Thyroid gland (tissue), 4 donors: ENCODE data around the gene CDC27. TPM values are rescaled to one million over a fixed set of nuclear protein-coding genes. Genes with fewer than 3 reads are reported as not detected.

ENCODE experiments used
- DNase-seq, 2 donors: peaks; one replicate each; pipeline ENCODE4 v3.0.0-alpha.2; 2019
- H3K27ac ChIP-seq, 3 donors: fragments of 200-600 bp; sonication (generic); 1 replicate in 2 of 3; 2 replicates in 1 of 3; pipeline ENCODE4 v1.5.1; 2016 to 2019; ENCODE audit warnings: mild to moderate bottlenecking in 1 of 3, moderate library complexity in 1 of 3
- H3K27me3 ChIP-seq: fragments of 200-600 bp; sonication (generic); one replicate; pipeline ENCODE4 v1.5.1; 2019
- H3K36me3 ChIP-seq, 2 donors: fragments of 200-600 bp; sonication (generic); one replicate each; pipeline ENCODE4 v1.5.1; 2016 to 2019
- H3K4me1 ChIP-seq, 2 donors: fragments of 200-600 bp; sonication (generic); one replicate each; pipeline ENCODE4 v1.5.1; 2017 to 2019
- H3K4me3 ChIP-seq, 3 donors: fragments of 200-600 bp; sonication (generic); replicated peaks in 1 of 3; 1 replicate in 2 of 3; 2 replicates in 1 of 3; pipeline ENCODE4 v1.5.1; 2016; ENCODE audit warnings: mild to moderate bottlenecking in 1 of 3
- H3K9me3 ChIP-seq: fragments of 200-600 bp; sonication (generic); one replicate; pipeline ENCODE4 v1.5.1; 2017
- POLR2A ChIP-seq, 2 donors: fragments of 450-650 bp; IDR thresholded peaks; one replicate each; pipeline ENCODE4 v1.6.1; 2017; ENCODE audit warnings: antibody characterized with exemption in 2 of 2, mild to moderate bottlenecking in 2 of 2, moderate library complexity in 1 of 2
- WGBS, 2 donors: methylation state at CpG; one replicate each; pipeline ENCODE4 v1.1.5; 2017; 5-methylcytosine and 5-hydroxymethylcytosine counted together
- intact Hi-C: fragments of 100-400 bp; cut with DNase I; formaldehyde crosslinking; loops from one replicate; pipeline ENCODE4 v1.15.1; 2023
- total RNA-seq, 4 donors: library from RNA; depleted of rRNA; stranded (reverse); fragments of >200 nt; gene quantifications; one replicate each; pipeline ENCODE4 v1.2.3, GENCODE V29; 2016
- TF ChIP-seq, protein P1 (sequence below), 6 experiments: fragments of 200-600 bp in 3 of 6; fragments of 450-650 bp in 3 of 6; sonication (generic) in 3 of 6; IDR thresholded peaks; one replicate each; pipeline ENCODE4 v1.5.1; 2016 to 2019; ENCODE audit warnings: antibody characterized with exemption in 6 of 6, mild to moderate bottlenecking in 2 of 6, inconsistent platforms in 1 of 6, moderate library complexity in 1 of 6

CDC27 gene
- total RNA-seq, 4 donors from 2014 or later: 124 to 195 (median 181) TPM

DNA sequence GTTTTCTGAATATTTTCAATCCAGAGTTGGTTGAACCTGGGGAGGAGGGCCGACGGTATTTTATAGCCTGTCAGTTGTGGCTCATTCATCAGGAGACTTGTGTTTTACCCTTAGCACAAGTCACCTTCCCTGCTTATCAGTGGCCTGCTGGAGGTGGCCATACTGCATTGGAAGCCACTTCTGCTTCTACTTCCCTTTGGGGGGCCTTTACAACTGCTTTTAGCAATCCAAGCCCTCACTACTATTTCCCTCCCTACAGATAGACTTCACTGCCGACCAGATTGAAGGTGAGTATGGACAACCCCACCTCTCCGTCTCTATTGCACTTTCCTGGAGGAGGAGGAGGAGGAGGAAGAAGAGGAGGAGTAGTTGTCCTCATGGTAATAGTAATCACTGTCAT lies 24.4 kb upstream of the CDC27 start:
- Histone ChIP-seq H3K4me3 (no peak overlapping the region), H3K27ac (no peak overlapping the region), H3K9me3 (no peaks in the 10 kb centered on the region), H3K36me3 (no peaks in the 10 kb centered on the region), H3K4me1 (peaks cover 13 to 36% of the 10 kb centered on the region in 2 donors), H3K27me3 (no peaks in the 10 kb centered on the region)
- WGBS, 2 donors: 86 to 90% methylated on average over 4 of the region's 4 CpGs
- DNase-seq: no peak
- TF ChIP-seq, protein P1, sequence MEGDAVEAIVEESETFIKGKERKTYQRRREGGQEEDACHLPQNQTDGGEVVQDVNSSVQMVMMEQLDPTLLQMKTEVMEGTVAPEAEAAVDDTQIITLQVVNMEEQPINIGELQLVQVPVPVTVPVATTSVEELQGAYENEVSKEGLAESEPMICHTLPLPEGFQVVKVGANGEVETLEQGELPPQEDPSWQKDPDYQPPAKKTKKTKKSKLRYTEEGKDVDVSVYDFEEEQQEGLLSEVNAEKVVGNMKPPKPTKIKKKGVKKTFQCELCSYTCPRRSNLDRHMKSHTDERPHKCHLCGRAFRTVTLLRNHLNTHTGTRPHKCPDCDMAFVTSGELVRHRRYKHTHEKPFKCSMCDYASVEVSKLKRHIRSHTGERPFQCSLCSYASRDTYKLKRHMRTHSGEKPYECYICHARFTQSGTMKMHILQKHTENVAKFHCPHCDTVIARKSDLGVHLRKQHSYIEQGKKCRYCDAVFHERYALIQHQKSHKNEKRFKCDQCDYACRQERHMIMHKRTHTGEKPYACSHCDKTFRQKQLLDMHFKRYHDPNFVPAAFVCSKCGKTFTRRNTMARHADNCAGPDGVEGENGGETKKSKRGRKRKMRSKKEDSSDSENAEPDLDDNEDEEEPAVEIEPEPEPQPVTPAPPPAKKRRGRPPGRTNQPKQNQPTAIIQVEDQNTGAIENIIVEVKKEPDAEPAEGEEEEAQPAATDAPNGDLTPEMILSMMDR (IDR thresholded peaks at IDR 0.05): no peak
- no peak for TF ChIP-seq POLR2A (IDR thresholded peaks at IDR 0.05)
- intact Hi-C loops: no loop called here

DNA sequence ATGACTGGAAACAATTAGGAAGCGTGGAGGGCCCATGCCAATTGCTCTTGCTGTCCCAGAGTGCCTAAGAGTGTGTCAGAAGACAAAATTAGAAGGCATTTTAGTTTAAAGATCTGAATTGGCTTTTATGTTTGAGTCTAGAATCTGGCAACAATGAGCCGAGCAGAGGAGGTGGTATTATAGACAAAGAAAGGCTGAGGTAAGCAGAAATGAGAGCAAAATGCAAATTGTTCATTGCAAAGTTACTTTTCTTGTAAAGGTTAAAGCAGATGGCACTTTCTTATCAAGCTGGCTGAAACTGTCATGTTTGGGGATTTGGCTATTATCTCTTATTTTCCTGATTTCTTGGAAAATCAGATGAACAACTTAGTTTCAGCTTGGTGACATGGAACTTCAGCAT lies 23.4 kb upstream of the CDC27 start:
- H3K4me1 ChIP-seq: peaks cover 14 to 47% of the 10 kb centered on the region in 2 donors
- intact Hi-C loops: no loop called here
- H3K4me3 ChIP-seq: no peak overlapping the region

DNA sequence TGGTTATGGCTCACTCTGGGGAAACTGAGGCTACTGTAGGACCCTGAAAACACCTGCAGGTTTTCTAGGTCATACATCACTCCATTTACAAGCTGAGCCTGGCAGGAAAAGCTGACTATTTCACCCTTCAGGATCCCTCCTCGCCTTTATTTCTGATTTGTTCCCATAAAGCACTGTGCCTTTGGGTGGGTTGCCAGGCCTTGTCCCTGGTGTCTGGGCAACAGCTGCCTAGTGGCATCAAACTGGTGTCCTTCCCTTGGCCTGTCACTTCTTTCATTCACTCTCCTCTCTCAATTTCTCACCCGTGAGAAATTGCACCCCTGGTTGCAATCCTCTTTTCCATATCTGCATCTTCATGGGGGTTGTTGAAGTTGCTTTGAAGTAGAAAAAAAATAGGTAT lies 21.7 kb upstream of the CDC27 start:
- intact Hi-C loops: no loop called here
- Histone ChIP-seq H3K27ac (peak overlapping the region; percentile 96 to 97 (median 97)), H3K4me1 (peaks cover 31 to 64% of the 10 kb centered on the region in 2 donors), H3K27me3 (no peaks in the 10 kb centered on the region), H3K9me3 (no peaks in the 10 kb centered on the region), H3K4me3 (no peak overlapping the region), H3K36me3 (no peaks in the 10 kb centered on the region)
- WGBS, 2 donors: 77 to 84% methylated on average over 2 of the region's 2 CpGs
- DNase-seq: no peak
- TF ChIP-seq, protein P1 (IDR thresholded peaks at IDR 0.05): no peak
- TF ChIP-seq POLR2A (IDR thresholded peaks at IDR 0.05): no peak

More for the DNA sequence above, 23.4 kb upstream of the CDC27 start:
- Histone ChIP-seq H3K36me3 (no peaks in the 10 kb centered on the region), H3K9me3 (no peaks in the 10 kb centered on the region), H3K27ac (peak overlapping the region in 2 of 3 donors; percentile 2 to 67), H3K27me3 (no peaks in the 10 kb centered on the region)
- no peak for DNase-seq
- WGBS, 2 donors: 69 to 75% methylated on average over 2 of the region's 2 CpGs
- TF ChIP-seq POLR2A (IDR thresholded peaks at IDR 0.05): no peak
- TF ChIP-seq, protein P1 (IDR thresholded peaks at IDR 0.05): no peak

DNA sequence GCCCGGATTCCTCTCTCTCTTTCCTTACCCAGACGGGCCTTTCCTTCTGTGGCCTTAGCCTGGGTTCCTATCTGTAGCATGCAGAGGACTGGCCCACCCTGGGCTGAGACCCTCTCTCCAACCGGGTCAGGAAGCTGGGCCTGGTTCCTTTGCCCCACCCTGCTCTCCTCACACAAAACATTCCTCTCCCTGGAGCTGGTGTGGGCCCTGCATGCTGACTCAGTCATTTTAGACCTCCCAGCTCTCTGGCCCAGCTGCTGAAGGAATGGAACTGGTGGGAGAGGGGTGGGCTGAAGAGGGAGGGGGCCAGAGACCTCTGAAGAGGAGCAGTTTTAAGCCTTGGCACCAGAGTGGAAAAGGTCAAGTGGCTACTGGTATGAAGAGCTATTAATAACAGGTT lies 21.0 kb upstream of the CDC27 start:
- WGBS, 2 donors: 33 to 50% methylated on average over 3 of the region's 3 CpGs
- DNase-seq: peak; percentile 57 to 75
- Histone ChIP-seq H3K9me3 (no peaks in the 10 kb centered on the region), H3K27me3 (no peaks in the 10 kb centered on the region), H3K4me1 (peaks cover 33 to 70% of the 10 kb centered on the region in 2 donors), H3K27ac (peak overlapping the region; percentile 96 to 97 (median 97)), H3K36me3 (no peaks in the 10 kb centered on the region), H3K4me3 (no peak overlapping the region)
- intact Hi-C loops: no loop called here
- TF ChIP-seq POLR2A (IDR thresholded peaks at IDR 0.05): peak in 1 of 2 donors; percentile 14
- TF ChIP-seq, protein P1 (IDR thresholded peaks at IDR 0.05): no peak

DNA sequence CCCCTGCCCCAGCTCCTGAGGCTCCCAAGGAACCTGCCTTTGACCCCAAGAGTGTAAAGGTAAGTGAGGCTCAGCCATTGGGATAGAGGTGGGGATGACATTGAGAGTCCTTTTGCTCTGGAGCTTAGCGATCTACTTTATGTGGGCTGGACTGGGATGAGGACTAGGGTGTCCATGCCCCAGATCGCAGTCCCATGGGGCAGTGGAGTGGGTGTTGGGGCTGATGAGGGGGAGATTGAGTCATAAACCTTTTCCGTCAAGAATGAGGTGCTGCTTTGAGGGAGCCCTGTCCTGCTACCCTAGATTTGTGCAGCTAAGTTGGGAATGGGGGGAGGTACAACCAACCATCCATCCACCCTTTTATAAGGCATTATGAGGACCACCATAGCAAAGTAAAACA lies 20.4 kb upstream of the CDC27 start:
- Histone ChIP-seq H3K4me3 (no peak overlapping the region), H3K4me1 (peaks cover 39 to 77% of the 10 kb centered on the region in 2 donors), H3K36me3 (no peaks in the 10 kb centered on the region), H3K27me3 (no peaks in the 10 kb centered on the region), H3K9me3 (no peaks in the 10 kb centered on the region), H3K27ac (peak overlapping the region; percentile 96 to 97 (median 97))
- 95 to 97% methylated on average over 3 of the region's 3 CpGs for WGBS, 2 donors
- TF ChIP-seq, protein P1 (IDR thresholded peaks at IDR 0.05): no peak
- TF ChIP-seq POLR2A (IDR thresholded peaks at IDR 0.05): no peak
- intact Hi-C loops: no loop called here
- no peak for DNase-seq
